C4-2B (cell line): ENCODE results near the gene SAMD13.

Experiments
- H3K27ac ChIP-seq: fragments of 450-650 bp; 2 replicates; pipeline ENCODE4 v1.5.1; 2017
- ZFX ChIP-seq: fragments of 450-650 bp; IDR thresholded peaks from 2 replicates; pipeline ENCODE4 v1.6.1; 2017
- TF ChIP-seq, protein P1 (sequence below): fragments of 450-650 bp; conservative IDR thresholded peaks from 2 replicates; pipeline ENCODE4 v1.5.1; 2017; ENCODE audit warnings: mild to moderate bottlenecking

Gene SAMD13

DNA sequence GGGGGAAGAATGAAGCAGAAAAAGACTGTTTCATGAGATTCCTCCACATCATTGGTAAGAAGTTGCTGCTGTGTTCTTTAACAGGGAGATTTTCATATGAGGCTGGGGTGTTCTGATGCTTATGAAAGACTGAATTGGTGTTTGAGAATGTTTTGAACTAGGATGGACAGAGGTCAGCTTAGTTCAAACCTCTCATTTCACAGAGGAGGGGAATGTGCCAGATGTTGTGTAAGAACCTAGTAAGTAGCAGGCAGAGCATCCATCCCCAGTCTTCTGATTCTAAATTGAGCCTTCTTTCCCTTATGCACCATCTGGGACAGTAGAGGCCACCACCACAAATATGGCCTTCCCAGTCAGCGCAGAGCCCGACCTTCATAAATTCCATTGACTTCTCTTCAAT lies 43.7 kb downstream of the SAMD13 start:
- H3K27ac ChIP-seq, result no peak overlapping the region
- TF ChIP-seq, protein P1, sequence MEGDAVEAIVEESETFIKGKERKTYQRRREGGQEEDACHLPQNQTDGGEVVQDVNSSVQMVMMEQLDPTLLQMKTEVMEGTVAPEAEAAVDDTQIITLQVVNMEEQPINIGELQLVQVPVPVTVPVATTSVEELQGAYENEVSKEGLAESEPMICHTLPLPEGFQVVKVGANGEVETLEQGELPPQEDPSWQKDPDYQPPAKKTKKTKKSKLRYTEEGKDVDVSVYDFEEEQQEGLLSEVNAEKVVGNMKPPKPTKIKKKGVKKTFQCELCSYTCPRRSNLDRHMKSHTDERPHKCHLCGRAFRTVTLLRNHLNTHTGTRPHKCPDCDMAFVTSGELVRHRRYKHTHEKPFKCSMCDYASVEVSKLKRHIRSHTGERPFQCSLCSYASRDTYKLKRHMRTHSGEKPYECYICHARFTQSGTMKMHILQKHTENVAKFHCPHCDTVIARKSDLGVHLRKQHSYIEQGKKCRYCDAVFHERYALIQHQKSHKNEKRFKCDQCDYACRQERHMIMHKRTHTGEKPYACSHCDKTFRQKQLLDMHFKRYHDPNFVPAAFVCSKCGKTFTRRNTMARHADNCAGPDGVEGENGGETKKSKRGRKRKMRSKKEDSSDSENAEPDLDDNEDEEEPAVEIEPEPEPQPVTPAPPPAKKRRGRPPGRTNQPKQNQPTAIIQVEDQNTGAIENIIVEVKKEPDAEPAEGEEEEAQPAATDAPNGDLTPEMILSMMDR, result no peak
- no peak for TF ChIP-seq ZFX

DNA sequence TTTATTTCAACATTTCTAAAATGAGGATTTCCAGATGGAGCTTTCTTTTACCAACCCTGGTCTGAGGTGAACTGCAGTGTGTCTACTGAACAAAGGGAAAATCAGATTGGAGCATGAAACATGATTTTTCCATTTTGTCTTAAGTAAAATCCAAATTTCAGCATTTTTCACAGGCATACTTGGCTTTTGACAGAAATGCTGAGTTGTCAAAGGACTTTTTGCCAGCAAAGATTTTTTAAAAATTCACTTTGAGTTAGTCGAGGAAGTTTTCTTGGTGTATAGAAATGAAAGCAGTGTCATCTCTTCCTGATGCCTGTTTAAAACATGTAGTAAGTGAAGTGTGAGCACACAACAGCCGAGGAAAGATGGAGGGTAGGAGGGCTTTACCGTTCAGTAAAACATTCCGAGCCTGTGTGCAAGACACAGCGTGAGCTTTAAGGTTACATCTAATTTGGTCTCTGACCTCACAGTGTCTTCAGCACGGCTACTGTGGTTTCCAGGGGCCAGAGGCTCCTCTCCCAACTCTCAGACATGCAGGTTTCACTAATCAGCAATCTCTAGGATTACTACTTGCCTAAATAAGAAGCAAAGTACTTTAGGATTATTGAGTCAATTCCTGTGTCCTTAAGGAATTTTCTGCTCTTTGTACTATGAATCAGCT lies 45.9 kb downstream of the SAMD13 start:
- TF ChIP-seq, protein P1, result no peak
- TF ChIP-seq ZFX, result no peak
- no peak overlapping the region for H3K27ac ChIP-seq

DNA sequence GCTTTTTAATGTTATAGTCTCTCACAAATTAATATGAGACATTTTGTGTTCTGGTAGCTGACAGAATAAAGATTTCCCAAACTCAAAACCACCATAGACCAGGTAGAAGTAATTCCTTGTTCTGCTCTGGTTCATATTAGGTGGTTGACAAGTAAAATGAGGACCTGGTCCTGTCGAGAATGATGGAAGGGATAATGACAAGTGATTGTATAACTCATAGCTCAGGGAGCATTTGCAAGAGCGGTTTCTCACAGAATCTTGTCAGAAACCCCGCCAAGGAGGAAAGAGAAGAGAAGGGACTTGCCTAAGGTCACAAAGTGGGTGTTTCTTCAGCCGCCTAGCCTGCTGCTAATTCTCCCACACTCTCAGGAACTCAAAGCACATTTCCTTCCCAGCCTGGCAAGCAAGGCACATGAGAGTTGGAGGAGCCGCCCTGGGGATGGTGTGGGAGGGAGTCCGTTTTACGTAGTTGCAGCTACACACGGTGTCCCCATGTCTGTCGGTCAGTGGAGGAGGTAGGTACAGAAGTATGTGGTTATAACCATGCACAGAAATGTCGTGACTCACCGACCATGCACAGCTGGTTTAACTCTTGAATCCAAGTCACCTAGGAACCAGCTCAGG lies 46.5 kb downstream of the SAMD13 start:
- no peak overlapping the region for H3K27ac ChIP-seq
- no peak for TF ChIP-seq ZFX
- TF ChIP-seq, protein P1, result no peak

DNA sequence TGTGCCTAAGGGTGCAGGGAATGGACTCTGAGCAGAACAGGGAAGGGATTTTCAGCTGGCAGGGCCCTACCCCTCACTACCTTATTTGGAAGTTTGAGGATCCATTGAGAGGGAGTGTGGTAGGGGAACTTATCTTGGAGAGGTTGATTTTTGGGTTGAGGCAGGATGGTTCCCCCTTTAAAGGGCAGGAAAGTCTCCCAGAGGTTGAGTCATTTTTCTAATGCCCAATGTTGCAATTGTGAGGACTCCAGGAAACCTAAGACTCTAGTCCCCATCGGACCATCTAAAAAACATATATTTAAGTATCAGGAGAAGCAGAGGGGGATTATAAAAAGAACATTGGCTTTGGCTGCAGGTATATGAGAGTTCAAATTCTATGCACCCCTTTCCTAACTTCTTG lies 47.3 kb downstream of the SAMD13 start:
- TF ChIP-seq ZFX, result no peak
- TF ChIP-seq, protein P1, result no peak
- no peak overlapping the region for H3K27ac ChIP-seq

DNA sequence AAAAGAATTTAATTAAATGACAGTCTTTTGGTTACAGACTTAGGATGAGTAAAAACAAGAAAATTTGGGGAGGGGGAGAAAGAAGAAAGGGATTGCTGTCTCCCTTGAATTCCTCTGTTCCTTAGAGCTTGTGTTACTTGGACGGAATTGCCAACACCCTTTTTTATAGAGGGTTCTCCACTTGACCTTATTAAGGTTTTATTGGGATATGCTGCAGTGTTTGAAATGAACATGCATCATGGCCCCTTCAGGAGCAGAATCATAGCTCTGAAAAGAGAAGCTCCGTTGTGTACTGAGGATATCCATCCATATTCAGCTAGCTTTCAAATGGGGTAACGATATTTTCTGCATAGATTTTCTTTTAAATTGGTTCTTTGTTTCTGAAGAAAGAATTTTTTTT lies 48.6 kb downstream of the SAMD13 start:
- no peak overlapping the region for H3K27ac ChIP-seq
- no peak for TF ChIP-seq ZFX
- TF ChIP-seq, protein P1, result no peak

DNA sequence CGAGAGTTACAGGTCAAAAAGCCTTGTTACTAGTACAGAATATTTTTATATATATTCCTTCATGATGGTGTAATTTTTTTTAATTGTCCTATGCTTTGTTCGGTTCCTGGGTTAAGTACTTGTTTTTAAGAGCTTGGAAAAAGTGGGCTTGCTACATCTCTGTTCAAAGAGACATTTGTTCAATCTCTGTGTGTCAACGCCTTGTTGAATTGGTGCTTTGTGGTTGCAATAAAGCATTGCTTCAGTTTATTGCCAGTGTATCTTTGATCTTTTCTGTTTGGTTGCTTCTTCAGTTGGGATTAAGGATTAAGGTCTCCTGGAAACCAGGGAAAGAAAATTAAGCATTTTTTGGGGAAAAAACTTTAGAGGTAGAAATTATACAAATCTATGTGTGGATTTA lies 49.0 kb downstream of the SAMD13 start:
- no peak overlapping the region for H3K27ac ChIP-seq
- no peak for TF ChIP-seq ZFX
- TF ChIP-seq, protein P1, result no peak

DNA sequence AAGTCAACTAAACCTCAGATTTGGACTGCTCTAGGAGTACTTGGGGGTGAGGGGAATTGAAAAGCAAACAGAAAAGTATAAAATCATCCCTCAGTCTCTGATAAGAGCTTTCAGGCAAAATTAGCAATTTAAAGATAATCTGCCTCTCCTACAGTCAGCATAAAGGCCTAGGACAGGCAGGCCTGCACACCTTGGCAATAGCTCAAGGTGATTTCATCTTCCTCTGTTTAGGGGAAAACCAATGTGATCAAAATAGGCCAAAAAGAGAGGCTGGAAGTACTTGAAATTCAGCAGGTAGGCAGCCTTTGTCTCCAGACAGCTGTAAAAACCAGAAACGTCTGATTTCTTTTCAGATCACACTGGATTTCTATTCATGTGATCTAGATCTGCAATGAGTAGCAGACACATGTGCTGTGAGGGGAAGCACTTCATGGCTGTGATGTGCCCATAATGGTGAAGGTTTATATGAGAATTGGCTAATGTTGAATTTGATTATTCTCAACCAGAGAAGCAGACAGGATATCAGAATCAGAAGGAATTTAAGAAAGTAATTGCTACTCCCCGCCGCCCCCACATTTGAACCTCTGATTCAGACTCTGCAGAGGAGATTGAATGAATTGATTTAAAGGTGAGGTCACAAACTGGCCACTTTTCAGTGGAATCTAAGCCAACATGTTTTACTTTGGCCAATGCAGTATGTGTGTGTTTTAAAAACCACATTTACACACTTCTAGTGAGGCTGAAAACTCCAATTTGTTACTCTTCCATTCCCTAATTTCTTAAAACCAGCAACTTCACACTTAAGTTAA lies 51.0 kb downstream of the SAMD13 start:
- TF ChIP-seq ZFX, result no peak; the same call in 1 of the 2 replicates
- TF ChIP-seq, protein P1, result no peak
- no peak overlapping the region for H3K27ac ChIP-seq
